ENCODE data around the gene ACTN1.
"Not testable (repeated sequence)": the region's sequence is repeated elsewhere in the genome, so short reads cannot be mapped to it uniquely, and the experiment has no call there.

ACTN1 gene

GRCh38 chr14:68863610-68864360, 115.3 kb downstream of the ACTN1 start:
- no peak; the same call in 1 of the 2 replicates for TF ChIP-seq CTCF (IDR thresholded peaks at IDR 0.05)
- no peak overlapping the region for H3K27ac ChIP-seq

- H3K27ac ChIP-seq, result no peak overlapping the region
- TF ChIP-seq CTCF (IDR thresholded peaks at IDR 0.05) (peak; percentile 86), ZFX (IDR thresholded peaks at IDR 0.05; ENCODE audit: borderline replicate concordance) (no peak)
Observed at GRCh38 chr14:68862954-68863594, 116.0 kb downstream of the ACTN1 start.

GRCh38 chr14:68860771-68861170, 118.3 kb downstream of the ACTN1 start:
- no peak for TF ChIP-seq CTCF (IDR thresholded peaks at IDR 0.05)
- TF ChIP-seq ZFX (IDR thresholded peaks at IDR 0.05; ENCODE audit: borderline replicate concordance), result no peak
- no peak overlapping the region for H3K27ac ChIP-seq

GRCh38 chr14:68857516-68858070, 121.5 kb downstream of the ACTN1 start:
- no peak for TF ChIP-seq ZFX (IDR thresholded peaks at IDR 0.05; ENCODE audit: borderline replicate concordance)
- TF ChIP-seq CTCF (IDR thresholded peaks at IDR 0.05), result no peak
- H3K27ac ChIP-seq, result no peak overlapping the region

GRCh38 chr14:68856572-68856971, 122.5 kb downstream of the ACTN1 start:
- TF ChIP-seq ZFX (IDR thresholded peaks at IDR 0.05; ENCODE audit: borderline replicate concordance) (no peak), CTCF (IDR thresholded peaks at IDR 0.05) (no peak)

GRCh38 chr14:68854421-68854820, 124.7 kb downstream of the ACTN1 start:
- TF ChIP-seq ZFX (IDR thresholded peaks at IDR 0.05; ENCODE audit: borderline replicate concordance) (no peak), CTCF (IDR thresholded peaks at IDR 0.05) (no peak)
- H3K27ac ChIP-seq, result no peak overlapping the region

More at GRCh38 chr14:68856572-68856971, 122.5 kb downstream of the ACTN1 start:
- H3K27ac ChIP-seq, result no peak overlapping the region

- no peak overlapping the region for H3K27ac ChIP-seq
- TF ChIP-seq ZFX (IDR thresholded peaks at IDR 0.05; ENCODE audit: borderline replicate concordance), result no peak
- TF ChIP-seq CTCF (IDR thresholded peaks at IDR 0.05), result no peak
Observed at GRCh38 chr14:68853749-68854148, 125.4 kb downstream of the ACTN1 start.

- H3K27ac ChIP-seq, result not testable (repeated sequence)
Observed at GRCh38 chr14:68852493-68852892, 126.6 kb downstream of the ACTN1 start.

Data from 22Rv1 (cell line).